ENCODE data around the gene CCDC152. TPM values are rescaled to one million over a fixed set of nuclear protein-coding genes. Genes with fewer than 3 reads are reported as not detected.

Gene CCDC152, protein sequence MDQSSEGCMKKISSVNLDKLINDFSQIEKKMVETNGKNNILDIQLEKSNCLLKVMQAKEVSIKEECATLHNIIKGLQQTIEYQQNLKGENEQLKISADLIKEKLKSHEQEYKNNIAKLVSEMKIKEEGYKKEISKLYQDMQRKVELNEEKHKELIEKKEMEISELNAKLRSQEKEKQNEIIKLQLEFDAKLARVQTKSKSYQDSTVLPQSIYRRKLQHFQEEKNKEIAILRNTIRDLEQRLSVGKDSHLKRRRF
- 1 to 10 TPM in 2 of 4 donors, under 1 TPM in 2; 0.16 to 1.2 (median 1.1) TPM for total RNA-seq

DNA sequence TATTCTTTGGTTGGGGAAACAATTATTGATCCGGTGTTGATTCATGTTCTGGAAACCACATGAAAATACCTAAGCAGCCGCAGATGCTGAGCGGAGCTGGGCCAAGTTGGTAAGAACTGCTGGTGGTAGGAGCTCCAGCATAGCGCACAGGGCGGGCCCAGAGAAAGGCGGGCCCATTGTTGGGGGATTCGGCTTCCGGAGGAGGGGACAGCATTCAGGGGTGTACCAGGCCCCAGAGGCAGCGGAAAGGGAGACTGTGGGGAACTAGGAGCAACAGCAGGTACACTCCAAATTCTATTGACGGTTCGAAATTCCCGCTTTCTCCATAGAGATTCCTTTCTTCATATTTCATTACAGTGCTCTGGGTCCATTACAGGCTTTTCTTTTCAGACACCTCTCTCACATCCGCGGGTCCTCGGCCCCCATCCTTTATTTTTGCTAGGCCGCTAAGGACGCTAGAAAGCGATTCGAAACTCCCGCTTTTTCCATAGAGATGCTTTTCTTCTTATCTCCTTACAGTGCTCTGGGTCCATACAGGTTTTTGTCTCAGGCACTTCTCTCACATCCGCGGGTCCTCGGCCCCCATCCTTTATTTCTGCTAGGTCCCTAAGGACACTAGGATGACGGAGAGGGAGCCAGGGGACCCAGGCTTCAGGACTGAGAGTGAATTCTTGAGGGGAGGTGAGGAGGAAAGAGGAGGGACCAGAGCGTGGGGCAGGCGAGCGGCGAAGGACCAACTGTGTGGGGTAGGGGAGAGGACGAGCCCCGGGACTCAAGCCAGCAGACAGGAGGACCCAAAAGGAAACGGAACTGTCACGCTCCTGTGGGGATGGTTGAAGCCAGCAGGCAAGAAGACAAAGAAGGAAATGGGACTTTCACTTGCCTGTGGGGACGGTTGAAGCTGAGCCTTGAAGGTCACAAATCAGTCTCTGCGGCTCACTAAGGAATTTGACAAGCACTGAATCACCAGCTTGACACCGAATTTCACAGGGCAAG, at the start of gene CCDC152:
CCDC152 (plus strand) TSS at position 213 of the 996 bp plus-strand sequence. CDS start 2,304 bp downstream, outside the sequence.
- Histone ChIP-seq H3K36me3 (no peaks in the 10 kb centered on the region), H3K9me3 (no peaks in the 10 kb centered on the region), H3K4me3 (peak within 1 kb of the TSS in 1 of 2 donors; percentile 31), H3K27me3 (peaks cover 4% of the 10 kb centered on the region), H3K27ac (no peak within 1 kb of the TSS), H3K4me1 (no peaks in the 10 kb centered on the region)
- no peak for TF ChIP-seq POLR2A (IDR thresholded peaks at IDR 0.05)
- 32 to 43% methylated on average over 20 to 26 of the region's 35 CpGs for WGBS, 2 donors (ENCODE audit: low coverage in 1 of 2)
- ATAC-seq: no peak

DNA sequence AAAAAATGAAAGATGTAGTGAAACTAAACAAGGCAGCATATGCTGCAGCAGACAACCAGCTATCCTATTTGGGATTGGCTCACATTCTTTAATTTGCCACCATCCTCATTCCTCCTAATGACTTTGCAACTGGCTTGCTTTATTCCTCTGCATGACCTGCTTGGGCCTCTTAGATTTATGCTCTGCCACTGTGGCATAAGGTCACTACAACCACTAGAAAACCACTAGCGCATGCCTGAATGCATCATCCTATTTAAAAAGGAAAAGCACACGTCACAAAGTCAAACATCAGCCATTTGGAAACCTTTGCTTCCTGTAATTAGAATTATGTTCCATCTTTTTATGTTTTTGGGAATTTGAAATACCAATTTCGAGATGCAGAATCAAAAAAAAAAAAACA, 40.8 kb upstream of the CCDC152 start:
- TF ChIP-seq POLR2A (IDR thresholded peaks at IDR 0.05) (no peak), POLR2AphosphoS5 (IDR thresholded peaks at IDR 0.05) (no peak), EP300 (IDR thresholded peaks at IDR 0.05) (no peak)
- TF ChIP-seq, protein P1, sequence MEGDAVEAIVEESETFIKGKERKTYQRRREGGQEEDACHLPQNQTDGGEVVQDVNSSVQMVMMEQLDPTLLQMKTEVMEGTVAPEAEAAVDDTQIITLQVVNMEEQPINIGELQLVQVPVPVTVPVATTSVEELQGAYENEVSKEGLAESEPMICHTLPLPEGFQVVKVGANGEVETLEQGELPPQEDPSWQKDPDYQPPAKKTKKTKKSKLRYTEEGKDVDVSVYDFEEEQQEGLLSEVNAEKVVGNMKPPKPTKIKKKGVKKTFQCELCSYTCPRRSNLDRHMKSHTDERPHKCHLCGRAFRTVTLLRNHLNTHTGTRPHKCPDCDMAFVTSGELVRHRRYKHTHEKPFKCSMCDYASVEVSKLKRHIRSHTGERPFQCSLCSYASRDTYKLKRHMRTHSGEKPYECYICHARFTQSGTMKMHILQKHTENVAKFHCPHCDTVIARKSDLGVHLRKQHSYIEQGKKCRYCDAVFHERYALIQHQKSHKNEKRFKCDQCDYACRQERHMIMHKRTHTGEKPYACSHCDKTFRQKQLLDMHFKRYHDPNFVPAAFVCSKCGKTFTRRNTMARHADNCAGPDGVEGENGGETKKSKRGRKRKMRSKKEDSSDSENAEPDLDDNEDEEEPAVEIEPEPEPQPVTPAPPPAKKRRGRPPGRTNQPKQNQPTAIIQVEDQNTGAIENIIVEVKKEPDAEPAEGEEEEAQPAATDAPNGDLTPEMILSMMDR (IDR thresholded peaks at IDR 0.05): no peak
- Histone ChIP-seq H3K9me3 (no peaks in the 10 kb centered on the region), H3K36me3 (peaks cover 0 to 24% of the 10 kb centered on the region in 2 donors), H3K4me3 (no peak overlapping the region), H3K27ac (no peak overlapping the region), H3K4me1 (no peaks in the 10 kb centered on the region), H3K27me3 (no peaks in the 10 kb centered on the region)
- ATAC-seq: no peak
- WGBS, 2 donors (ENCODE audit: low coverage in 1 of 2): 81 to 89% methylated on average over 1 to 3 of the region's 3 CpGs

- TF ChIP-seq POLR2A (IDR thresholded peaks at IDR 0.05): no peak
- no peak for TF ChIP-seq EP300 (IDR thresholded peaks at IDR 0.05)
- no peak for TF ChIP-seq POLR2AphosphoS5 (IDR thresholded peaks at IDR 0.05)
- TF ChIP-seq, protein P1 (IDR thresholded peaks at IDR 0.05): no peak
- Histone ChIP-seq H3K27me3 (no peaks in the 10 kb centered on the region), H3K4me3 (no peak overlapping the region), H3K9me3 (no peaks in the 10 kb centered on the region), H3K27ac (no peak overlapping the region), H3K4me1 (no peaks in the 10 kb centered on the region), H3K36me3 (peaks cover 0 to 25% of the 10 kb centered on the region in 2 donors)
- WGBS, 2 donors (ENCODE audit: low coverage in 1 of 2): 82 to 85% methylated on average over 2 to 3 of the region's 4 CpGs
- no peak for ATAC-seq
Observed at GRCh38 chr5:42718591-42718990, 38.0 kb upstream of the CCDC152 start.

- TF ChIP-seq, protein P1 (IDR thresholded peaks at IDR 0.05): no peak
- no peak for TF ChIP-seq POLR2AphosphoS5 (IDR thresholded peaks at IDR 0.05)
- no peak for TF ChIP-seq POLR2A (IDR thresholded peaks at IDR 0.05)
- TF ChIP-seq EP300 (IDR thresholded peaks at IDR 0.05): no peak
- H3K4me1 ChIP-seq: no peaks in the 10 kb centered on the region
- no peaks in the 10 kb centered on the region for H3K9me3 ChIP-seq
- H3K36me3 ChIP-seq: peaks cover 0 to 21% of the 10 kb centered on the region in 2 donors
- 91 to 100% methylated on average over 1 to 2 of the region's 2 CpGs for WGBS, 2 donors (ENCODE audit: low coverage in 1 of 2)
- H3K27ac ChIP-seq: no peak overlapping the region
- ATAC-seq: no peak
- H3K4me3 ChIP-seq: no peak overlapping the region
- no peaks in the 10 kb centered on the region for H3K27me3 ChIP-seq
Observed at GRCh38 chr5:42719034-42719433, 37.6 kb upstream of the CCDC152 start.

GRCh38 chr5:42720251-42720650, 36.4 kb upstream of the CCDC152 start:
- H3K36me3 ChIP-seq: peaks cover 0 to 20% of the 10 kb centered on the region in 2 donors
- H3K4me1 ChIP-seq: no peaks in the 10 kb centered on the region
- TF ChIP-seq, protein P1 (IDR thresholded peaks at IDR 0.05): no peak
- TF ChIP-seq EP300 (IDR thresholded peaks at IDR 0.05) (no peak), POLR2AphosphoS5 (IDR thresholded peaks at IDR 0.05) (no peak), POLR2A (IDR thresholded peaks at IDR 0.05) (no peak)
- no peak overlapping the region for H3K4me3 ChIP-seq
- no peaks in the 10 kb centered on the region for H3K9me3 ChIP-seq
- WGBS, 2 donors (ENCODE audit: low coverage in 1 of 2): 71 to 84% methylated on average over 2 to 6 of the region's 6 CpGs
- no peak overlapping the region for H3K27ac ChIP-seq
- no peak for ATAC-seq
- no peaks in the 10 kb centered on the region for H3K27me3 ChIP-seq
